GM23338 (cell line): ENCODE data around the gene UBE2E2.

Experiments used
- CTCF ChIP-seq, 2 experiments: fragments of 200-600 bp in 1 of 2; sonication (generic) in 1 of 2; conservative IDR thresholded peaks; 2 replicates each; pipeline versions ENCODE4 v1.5.1 to v1.6.1; 2016 to 2017; ENCODE audit warnings: antibody characterized with exemption in 2 of 2, low read depth in 2 of 2, mild to moderate bottlenecking in 2 of 2, moderate library complexity in 1 of 2
- EZH2 ChIP-seq: fragments of 200-600 bp; sonication (generic); IDR thresholded peaks from one replicate; pipeline ENCODE4 v1.8.0; 2017; ENCODE audit warnings: antibody characterized with exemption, mild to moderate bottlenecking, low read depth; ENCODE audit not compliant: unreplicated experiment
- JUNB ChIP-seq: IDR thresholded peaks from one replicate; pipeline ENCODE4 v1.6.1; 2016; ENCODE audit warnings: antibody characterized with exemption; ENCODE audit not compliant: unreplicated experiment
- ZNF462 ChIP-seq: fragments of 250-450 bp; sonication (Bioruptor Pico); IDR thresholded peaks from 2 replicates; pipeline ENCODE4 v1.5.0; 2020; ENCODE audit warnings: mild to moderate bottlenecking, moderate library complexity

GRCh38 chr3:23457697-23458096 lies 254.6 kb downstream of the UBE2E2 start:
- TF ChIP-seq EZH2 (no peak), CTCF (conservative IDR thresholded peaks at IDR 0.05; ENCODE audit: low read depth in 2 of 2) (no peak), ZNF462 (CRISPR knock-in tag) (no peak), JUNB (no peak)
